Panc1 (cell line): ENCODE data around the gene HACD1.

Experiments used
- POLR2AphosphoS5 ChIP-seq: IDR thresholded peaks from 2 replicates; pipeline ENCODE4 v1.6.1; 2012; ENCODE audit warnings: mild to moderate bottlenecking, low read depth, low read length, moderate library complexity
- TCF7L2 ChIP-seq: IDR thresholded peaks from 2 replicates; pipeline ENCODE4 v1.6.1; 2011; ENCODE audit warnings: mild to moderate bottlenecking, low read depth, low read length, inconsistent platforms
- TF ChIP-seq, protein P1 (sequence below): fragments of 450-650 bp; IDR thresholded peaks from 2 replicates; pipeline ENCODE4 v1.5.1; 2017; ENCODE audit warnings: mild to moderate bottlenecking
- TF ChIP-seq, protein P2 (sequence below), 2 experiments: IDR thresholded peaks; 2 replicates each; pipeline ENCODE4 v1.6.1; 2011 to 2012; ENCODE audit warnings: low read depth in 2 of 2, control low read depth in 1 of 2, low read length in 1 of 2, mild to moderate bottlenecking in 1 of 2, moderate library complexity in 1 of 2; ENCODE audit not compliant: insufficient read depth in 1 of 2

DNA sequence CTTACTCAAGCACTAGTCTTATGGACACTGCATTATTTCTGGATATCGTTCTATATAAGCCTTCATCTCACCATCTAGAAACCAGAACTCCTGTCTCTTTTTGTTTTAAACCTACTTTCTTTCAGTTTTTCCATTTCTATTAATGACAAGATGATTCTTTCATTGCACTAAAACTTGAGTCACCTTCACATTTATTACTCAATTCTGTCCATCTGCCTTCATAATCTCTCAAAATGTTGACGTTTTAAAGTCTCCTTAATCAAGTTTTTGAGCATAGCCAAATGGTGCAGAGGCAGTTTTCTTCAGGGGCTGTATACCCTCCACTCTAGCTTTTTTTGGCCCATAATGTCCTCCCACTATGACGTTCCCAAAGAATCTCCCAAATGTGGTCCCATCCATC is 44.3 kb upstream of the HACD1 start:
- TF ChIP-seq, protein P1, sequence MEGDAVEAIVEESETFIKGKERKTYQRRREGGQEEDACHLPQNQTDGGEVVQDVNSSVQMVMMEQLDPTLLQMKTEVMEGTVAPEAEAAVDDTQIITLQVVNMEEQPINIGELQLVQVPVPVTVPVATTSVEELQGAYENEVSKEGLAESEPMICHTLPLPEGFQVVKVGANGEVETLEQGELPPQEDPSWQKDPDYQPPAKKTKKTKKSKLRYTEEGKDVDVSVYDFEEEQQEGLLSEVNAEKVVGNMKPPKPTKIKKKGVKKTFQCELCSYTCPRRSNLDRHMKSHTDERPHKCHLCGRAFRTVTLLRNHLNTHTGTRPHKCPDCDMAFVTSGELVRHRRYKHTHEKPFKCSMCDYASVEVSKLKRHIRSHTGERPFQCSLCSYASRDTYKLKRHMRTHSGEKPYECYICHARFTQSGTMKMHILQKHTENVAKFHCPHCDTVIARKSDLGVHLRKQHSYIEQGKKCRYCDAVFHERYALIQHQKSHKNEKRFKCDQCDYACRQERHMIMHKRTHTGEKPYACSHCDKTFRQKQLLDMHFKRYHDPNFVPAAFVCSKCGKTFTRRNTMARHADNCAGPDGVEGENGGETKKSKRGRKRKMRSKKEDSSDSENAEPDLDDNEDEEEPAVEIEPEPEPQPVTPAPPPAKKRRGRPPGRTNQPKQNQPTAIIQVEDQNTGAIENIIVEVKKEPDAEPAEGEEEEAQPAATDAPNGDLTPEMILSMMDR, result no peak
- no peak for TF ChIP-seq POLR2AphosphoS5
- TF ChIP-seq, protein P2, sequence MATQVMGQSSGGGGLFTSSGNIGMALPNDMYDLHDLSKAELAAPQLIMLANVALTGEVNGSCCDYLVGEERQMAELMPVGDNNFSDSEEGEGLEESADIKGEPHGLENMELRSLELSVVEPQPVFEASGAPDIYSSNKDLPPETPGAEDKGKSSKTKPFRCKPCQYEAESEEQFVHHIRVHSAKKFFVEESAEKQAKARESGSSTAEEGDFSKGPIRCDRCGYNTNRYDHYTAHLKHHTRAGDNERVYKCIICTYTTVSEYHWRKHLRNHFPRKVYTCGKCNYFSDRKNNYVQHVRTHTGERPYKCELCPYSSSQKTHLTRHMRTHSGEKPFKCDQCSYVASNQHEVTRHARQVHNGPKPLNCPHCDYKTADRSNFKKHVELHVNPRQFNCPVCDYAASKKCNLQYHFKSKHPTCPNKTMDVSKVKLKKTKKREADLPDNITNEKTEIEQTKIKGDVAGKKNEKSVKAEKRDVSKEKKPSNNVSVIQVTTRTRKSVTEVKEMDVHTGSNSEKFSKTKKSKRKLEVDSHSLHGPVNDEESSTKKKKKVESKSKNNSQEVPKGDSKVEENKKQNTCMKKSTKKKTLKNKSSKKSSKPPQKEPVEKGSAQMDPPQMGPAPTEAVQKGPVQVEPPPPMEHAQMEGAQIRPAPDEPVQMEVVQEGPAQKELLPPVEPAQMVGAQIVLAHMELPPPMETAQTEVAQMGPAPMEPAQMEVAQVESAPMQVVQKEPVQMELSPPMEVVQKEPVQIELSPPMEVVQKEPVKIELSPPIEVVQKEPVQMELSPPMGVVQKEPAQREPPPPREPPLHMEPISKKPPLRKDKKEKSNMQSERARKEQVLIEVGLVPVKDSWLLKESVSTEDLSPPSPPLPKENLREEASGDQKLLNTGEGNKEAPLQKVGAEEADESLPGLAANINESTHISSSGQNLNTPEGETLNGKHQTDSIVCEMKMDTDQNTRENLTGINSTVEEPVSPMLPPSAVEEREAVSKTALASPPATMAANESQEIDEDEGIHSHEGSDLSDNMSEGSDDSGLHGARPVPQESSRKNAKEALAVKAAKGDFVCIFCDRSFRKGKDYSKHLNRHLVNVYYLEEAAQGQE (IDR thresholded peaks at IDR 0.05; ENCODE audit: insufficient read depth in 1 of 2, low read depth in 2 of 2, low read length in 1 of 2), result no peak
- no peak for TF ChIP-seq TCF7L2
